CD4-positive, alpha-beta T cell treated with Interleukin-12 subunit alpha and Interleukin-12 subunit beta, for 1 hour (primary cell): ENCODE data around the gene TMUB1.

Experiments
- DNase-seq: peaks from one replicate; pipeline ENCODE4 v3.0.0-alpha.2; 2020

Gene TMUB1, protein sequence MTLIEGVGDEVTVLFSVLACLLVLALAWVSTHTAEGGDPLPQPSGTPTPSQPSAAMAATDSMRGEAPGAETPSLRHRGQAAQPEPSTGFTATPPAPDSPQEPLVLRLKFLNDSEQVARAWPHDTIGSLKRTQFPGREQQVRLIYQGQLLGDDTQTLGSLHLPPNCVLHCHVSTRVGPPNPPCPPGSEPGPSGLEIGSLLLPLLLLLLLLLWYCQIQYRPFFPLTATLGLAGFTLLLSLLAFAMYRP

GRCh38 chr7:151083071-151083823 is at the start of gene TMUB1:
Gene TMUB1, minus strand, starts transcription at chr7:151083493. Its CDS starts 930 bp downstream, at chr7:151082563.
- DNase-seq: peak; percentile 91

- DNase-seq: no peak
Measured at GRCh38 chr7:151132461-151133205, 49.3 kb upstream of the TMUB1 start.

- no peak for DNase-seq
Measured at GRCh38 chr7:151131592-151132293, 48.5 kb upstream of the TMUB1 start.

GRCh38 chr7:151131224-151131591 is 47.9 kb upstream of the TMUB1 start:
- DNase-seq: no peak

- DNase-seq: no peak
Measured at GRCh38 chr7:151130741-151131157, 47.5 kb upstream of the TMUB1 start.

DNA sequence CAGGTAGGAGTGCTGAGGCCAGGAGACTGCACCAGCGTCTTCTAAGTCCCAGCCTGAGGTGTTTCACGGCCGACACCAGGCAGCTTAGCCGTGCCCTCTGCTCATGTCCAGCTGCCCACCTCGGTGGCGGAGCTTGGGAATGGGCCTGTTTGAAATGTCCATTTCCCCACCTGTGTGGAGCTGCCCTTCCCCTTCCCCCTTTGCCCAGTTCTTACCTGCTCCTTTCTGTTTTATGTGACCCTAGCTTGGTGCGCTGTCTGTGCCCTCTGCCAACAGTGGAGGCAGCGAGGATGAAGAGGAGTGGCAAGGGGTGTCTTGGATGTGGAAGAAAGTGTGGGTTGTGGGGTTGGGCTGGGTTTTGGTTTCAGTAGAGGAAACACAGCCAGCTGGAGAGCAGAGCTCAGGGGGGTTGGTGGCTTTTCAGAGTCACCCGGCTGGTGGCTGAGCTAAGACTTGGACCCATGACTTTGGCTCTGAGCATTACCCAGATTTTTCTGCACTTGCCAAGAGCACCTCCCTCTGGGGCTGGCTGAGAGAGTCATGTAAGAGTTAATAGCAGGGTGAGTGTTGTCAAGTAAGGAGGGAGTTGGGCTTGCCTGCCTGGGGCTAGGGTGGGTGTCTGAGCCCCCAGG is 46.8 kb upstream of the TMUB1 start:
- no peak for DNase-seq

- no peak for DNase-seq
Measured at GRCh38 chr7:151129117-151129959, 46.0 kb upstream of the TMUB1 start.

DNA sequence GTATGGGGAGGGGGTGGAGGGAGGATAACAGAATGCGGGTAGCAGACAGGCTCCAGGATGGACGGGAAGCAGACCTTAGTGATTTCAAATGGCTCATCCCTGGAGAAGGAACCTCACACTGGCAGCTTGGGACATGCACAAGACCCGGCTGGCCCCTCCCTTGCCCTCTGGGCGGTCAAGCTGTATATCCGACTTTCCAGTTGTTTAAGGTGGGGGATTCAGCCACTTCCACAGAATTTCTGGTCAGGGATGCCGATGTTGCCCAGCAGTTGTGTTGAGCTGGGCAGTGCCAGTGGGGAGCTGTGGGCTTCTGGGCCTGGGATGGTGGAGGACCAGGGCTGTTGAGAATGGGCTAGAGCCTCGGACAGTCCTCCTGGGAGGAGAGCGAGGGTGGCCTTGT is 45.4 kb upstream of the TMUB1 start:
- no peak for DNase-seq

- DNase-seq: no peak
Measured at GRCh38 chr7:151128144-151128543, 44.9 kb upstream of the TMUB1 start.

DNA sequence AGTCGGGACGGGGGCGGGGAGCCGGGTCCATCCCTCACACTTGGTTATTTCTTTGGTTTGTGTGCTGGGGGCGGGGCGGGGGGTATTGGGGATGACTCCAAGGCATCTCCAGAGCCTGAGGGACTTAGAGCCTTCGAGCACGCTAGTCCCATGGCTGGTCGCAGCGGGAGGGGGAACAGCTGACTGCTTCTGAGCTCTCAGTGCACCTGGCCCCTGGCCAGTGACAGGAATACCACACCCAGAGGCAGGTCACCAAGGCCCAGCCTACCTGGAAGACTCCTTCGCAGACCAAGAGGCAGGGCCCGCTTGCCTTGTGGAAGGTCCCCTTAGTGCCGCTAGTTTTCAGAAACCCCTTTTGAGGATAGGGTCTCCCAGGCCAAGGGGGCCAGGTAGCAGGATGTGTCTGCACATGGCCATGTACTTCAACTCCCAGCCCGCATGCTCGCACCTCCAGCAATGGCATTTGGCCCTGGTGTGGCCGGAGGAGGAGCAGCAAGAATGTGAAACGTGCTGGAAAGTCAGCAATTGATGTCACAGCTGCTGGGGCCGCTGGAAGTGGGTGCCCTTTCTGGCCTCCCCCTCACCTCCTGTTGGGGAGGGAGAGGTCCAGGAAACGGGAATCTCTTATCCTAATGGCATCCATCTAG is 43.3 kb upstream of the TMUB1 start:
- no peak for DNase-seq

DNA sequence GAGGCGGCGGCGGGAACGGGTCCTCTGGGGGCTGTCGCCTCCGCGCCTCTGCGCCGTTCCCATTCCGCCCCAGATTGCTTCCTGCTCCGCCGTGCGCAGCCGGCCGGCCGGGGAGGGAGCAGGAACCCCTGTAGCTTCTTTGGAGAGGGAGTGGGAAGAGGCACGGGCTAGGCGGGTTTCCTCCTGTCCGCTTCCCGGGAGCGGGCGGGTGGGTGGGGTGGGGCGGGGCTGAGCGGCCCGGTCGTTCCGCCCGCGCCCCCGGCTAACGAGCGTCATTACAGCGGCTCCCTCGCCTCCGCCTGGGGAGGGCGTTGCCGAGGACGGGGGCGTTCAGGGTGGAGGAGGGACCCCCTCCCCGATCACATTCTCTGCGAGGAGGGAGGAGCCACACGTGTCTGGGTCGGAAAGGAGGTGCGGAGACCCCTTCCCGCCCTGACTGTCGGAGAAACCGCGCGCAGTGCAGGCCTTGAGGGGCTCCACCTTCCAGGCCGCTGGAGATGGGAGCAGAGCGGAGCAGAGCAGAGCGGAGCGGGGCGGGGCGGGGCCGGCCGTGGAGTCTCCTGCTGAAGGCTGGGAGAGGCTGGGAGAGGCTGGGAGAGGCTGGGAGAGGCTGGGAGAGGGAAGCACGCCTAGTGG is 42.7 kb upstream of the TMUB1 start:
- DNase-seq: no peak

DNA sequence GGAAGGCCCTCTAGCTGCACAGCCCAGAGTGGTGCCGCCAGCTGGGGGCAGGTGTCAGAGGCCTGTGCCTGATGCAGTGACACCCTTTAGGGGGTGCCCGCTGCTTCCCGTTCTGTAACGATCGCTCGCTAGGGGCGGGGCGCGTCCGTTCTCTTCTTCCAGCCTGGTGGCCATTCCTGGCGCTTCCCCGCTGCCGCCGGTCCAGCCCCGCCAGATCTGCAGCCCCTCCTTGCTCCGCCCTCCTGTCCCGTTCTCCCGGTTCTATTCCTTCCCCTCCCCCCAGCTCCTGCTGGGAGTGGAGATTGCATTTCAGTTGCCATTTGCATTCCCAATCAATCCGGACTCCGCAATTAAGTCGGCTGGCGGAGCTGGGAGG is 42.2 kb upstream of the TMUB1 start:
- DNase-seq: no peak

GRCh38 chr7:151124899-151125399 is 41.7 kb upstream of the TMUB1 start:
- no peak for DNase-seq

DNA sequence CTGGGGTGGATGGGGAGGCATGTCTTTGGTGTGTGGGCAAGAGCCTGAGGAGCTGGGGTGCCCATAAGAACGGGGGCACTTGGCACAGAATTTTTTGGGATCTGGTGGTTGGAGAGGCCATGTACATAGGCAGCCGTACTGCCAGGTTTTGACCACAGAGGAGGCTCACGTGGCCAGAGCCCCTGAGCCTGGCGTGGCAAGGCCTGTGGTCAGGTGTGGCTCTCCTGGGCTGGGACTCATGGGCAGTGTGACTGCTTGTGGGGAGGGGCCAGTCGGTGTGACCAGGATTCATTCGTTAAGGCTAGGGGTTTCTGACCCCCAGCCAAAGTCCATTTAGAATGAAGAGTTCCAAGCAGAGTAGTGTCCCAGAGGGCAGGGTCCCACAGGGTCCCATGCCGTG is 41.2 kb upstream of the TMUB1 start:
- no peak for DNase-seq

- peak; percentile 85 for DNase-seq
Measured at GRCh38 chr7:151123822-151124464, 40.6 kb upstream of the TMUB1 start.

- no peak for DNase-seq
Measured at GRCh38 chr7:151123158-151123821, 40.0 kb upstream of the TMUB1 start.

GRCh38 chr7:151122796-151123157 is 39.5 kb upstream of the TMUB1 start:
- DNase-seq: no peak

DNA sequence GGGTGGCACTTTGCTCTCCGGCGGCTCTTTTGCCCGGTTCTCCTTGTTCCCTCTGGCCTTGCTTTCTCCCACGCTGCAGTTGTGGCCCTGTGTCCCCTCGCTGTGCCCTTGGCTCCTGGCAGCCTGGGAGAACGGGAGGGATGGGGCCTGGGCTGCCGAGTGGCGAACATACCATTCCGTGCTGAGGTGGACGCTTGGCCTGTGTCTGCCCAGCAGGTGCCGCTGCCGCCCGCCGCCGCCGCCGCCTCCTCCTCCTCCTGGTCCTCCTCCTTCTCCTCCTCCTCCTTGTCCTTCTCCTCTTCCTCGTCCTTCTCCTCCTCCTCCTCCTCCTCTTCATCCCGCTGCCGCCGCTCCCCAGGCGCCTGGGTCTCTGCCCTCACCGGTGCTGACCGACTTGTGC is 39.0 kb upstream of the TMUB1 start:
- no peak for DNase-seq

GRCh38 chr7:151121380-151122170 is 38.3 kb upstream of the TMUB1 start:
- no peak for DNase-seq
